Activated naive CD8-positive, alpha-beta T cell treated with anti-CD3 and anti-CD28 coated beads, Interleukin-2, amount 10 ng/mL, durations not matched to agents 7 days and 5 days (primary cell): ENCODE results near the gene BCDIN3D. TPM values are rescaled to one million over a fixed set of nuclear protein-coding genes. Genes with fewer than 3 reads are reported as not detected.

ENCODE experiments used
- ATAC-seq: fragments of 150-1000 bp; cut with Tn5 transposase; one replicate; pipeline ENCODE4 v1.10.0; 2021; ENCODE audit warnings: low read depth, moderate library complexity
- POLR2A ChIA-PET: fragments of 350-600 bp; sonication (Branson Sonifier 250); formaldehyde crosslinking; loops from one replicate; lab custom pipeline; 2021; ENCODE audit warnings: antibody characterized with exemption; lab: Charles Lee
- DNase-seq: peaks from one replicate; pipeline ENCODE4 v3.0.0; 2021
- H3K27ac Mint-ChIP-seq: one replicate; pipeline ENCODE4 v1.8.0; 2022; ENCODE audit warnings: mild to moderate bottlenecking, mixed read lengths
- H3K27me3 Mint-ChIP-seq: one replicate; pipeline ENCODE4 v1.8.0; 2022; ENCODE audit warnings: mild to moderate bottlenecking, moderate library complexity, mixed read lengths
- H3K36me3 Mint-ChIP-seq: one replicate; pipeline ENCODE4 v1.8.0; 2021; ENCODE audit warnings: mild to moderate bottlenecking, mixed read lengths
- H3K4me1 Mint-ChIP-seq: one replicate; pipeline ENCODE4 v1.8.0; 2021; ENCODE audit warnings: mixed read lengths
- H3K4me3 Mint-ChIP-seq: one replicate; pipeline ENCODE4 v1.8.0; 2022; ENCODE audit warnings: mild to moderate bottlenecking, moderate library complexity, mixed read lengths
- H3K9me3 Mint-ChIP-seq: one replicate; pipeline ENCODE4 v1.8.0; 2021; ENCODE audit warnings: mixed read lengths
- total RNA-seq, 2 experiments: library from RNA; stranded (reverse); gene quantifications; one replicate each; pipeline ENCODE4 v1.2.3, GENCODE V29; 2021

Gene BCDIN3D
- total RNA-seq, 2 experiments from 2014 or later = 9.3 to 11.4 TPM

DNA sequence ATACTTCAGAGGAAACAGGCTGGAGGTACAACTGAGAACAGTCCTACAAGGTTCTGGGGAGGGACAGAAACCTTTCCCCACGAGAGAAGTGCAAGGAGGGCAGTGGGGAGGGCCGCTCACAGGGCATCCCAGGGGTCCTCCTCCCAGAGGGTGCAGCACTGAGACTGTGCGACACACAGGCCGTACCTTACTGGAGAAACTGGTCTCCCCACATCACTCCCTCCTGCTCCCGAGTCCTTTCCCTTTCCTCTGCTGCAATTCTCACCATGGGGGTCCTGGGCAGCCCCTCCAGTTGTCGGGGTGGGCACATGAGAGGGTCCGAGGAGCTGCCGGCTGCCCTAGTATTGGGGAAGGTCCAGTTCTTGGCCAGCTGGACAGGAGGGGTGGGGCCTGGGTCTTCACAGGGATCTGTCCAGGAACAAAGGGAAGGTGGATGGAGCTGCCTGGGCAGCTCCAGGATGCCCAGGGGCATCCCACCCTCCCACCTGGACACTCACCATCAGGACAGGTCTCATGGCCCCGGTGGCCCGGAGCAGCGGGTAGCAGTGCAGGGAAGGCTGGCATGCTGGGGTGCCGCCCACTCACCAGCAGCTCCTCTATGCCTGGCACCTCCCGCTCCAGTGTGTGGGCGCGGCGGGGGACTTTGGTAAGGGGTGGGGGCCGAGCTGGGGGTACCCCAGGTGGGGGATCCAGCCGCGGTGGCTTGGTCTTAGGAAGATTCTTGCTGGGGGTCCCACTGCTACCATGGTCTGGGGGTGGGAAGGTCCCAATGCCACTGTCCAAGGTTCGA, 50.5 kb downstream of the BCDIN3D start:
- no peaks in the 10 kb centered on the region for H3K9me3 Mint-ChIP-seq
- DNase-seq (no peak), ATAC-seq (no peak)
- no peak overlapping the region for H3K27ac Mint-ChIP-seq
- H3K4me1 Mint-ChIP-seq = no peaks in the 10 kb centered on the region
- POLR2A ChIA-PET = no interaction called here
- H3K36me3 Mint-ChIP-seq = no peaks in the 10 kb centered on the region
- H3K27me3 Mint-ChIP-seq = no peaks in the 10 kb centered on the region
- H3K4me3 Mint-ChIP-seq = no peak overlapping the region

DNA sequence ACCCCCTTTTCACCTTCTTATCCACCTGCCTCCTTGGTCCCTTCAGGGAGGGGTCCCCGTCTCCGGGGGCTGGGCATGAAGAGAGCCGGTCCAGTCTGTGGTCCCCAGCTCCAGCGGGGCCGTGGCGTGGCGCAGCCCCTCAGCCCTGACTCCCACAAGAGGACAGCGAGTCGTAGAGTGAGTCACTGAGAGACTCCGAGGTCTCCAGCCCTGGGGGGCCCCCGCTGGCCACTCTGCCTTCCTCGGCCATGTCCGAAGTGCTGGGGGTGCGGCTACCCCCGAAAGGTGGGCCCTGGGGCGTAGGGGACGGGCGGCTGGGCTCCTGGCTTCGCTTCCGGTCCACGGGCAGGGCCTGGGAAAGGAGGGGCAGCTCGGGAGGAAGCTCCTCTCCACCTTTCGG, 51.2 kb downstream of the BCDIN3D start:
- Mint-ChIP-seq H3K4me1 (no peaks in the 10 kb centered on the region), H3K27me3 (no peaks in the 10 kb centered on the region), H3K4me3 (no peak overlapping the region), H3K36me3 (no peaks in the 10 kb centered on the region), H3K9me3 (no peaks in the 10 kb centered on the region), H3K27ac (no peak overlapping the region)
- ATAC-seq = no peak
- POLR2A ChIA-PET = no interaction called here
- DNase-seq = no peak

DNA sequence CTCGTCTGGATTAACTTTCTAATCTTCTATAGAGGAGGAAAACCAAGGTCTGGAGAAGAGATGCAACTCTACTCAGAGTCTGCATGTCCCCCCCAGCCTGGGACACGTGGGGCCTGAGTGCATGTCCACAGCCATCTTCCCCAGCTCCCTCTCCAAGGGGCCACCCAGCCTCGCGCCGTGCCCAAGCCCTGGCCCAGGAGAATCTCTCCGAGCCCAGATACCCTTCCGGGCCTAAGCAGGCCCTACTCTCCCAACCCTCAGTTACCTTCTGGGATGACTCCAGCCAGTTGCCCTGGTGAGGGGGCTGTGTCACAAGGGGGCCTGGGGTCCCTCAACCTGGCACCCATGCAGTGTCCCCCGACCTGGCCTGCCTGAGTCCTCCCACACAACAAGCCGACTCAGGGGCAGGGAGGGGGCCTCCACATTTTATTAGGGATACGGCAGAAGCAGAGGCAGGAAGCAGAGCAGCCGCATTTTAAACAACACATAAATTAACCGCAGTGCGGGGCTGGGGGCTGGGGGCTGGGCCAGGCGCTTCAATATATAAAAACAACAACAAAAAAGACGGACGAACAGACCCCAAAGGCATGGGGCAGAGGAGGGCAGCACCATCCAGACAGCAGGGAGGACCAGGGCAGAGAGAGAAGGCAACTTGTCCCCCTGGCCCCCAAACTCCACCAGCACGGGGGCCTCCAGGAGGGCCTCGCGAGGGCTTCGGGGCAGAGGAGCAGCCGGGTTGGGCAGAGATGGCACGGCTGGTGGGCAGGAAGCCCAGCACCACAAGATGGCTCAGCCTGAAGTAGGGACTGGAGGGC, 52.0 kb downstream of the BCDIN3D start:
- Mint-ChIP-seq H3K27ac (no peak overlapping the region), H3K4me3 (no peak overlapping the region), H3K4me1 (no peaks in the 10 kb centered on the region), H3K9me3 (no peaks in the 10 kb centered on the region), H3K27me3 (no peaks in the 10 kb centered on the region), H3K36me3 (no peaks in the 10 kb centered on the region)
- DNase-seq (no peak), ATAC-seq (no peak)
- POLR2A ChIA-PET = no interaction called here

DNA sequence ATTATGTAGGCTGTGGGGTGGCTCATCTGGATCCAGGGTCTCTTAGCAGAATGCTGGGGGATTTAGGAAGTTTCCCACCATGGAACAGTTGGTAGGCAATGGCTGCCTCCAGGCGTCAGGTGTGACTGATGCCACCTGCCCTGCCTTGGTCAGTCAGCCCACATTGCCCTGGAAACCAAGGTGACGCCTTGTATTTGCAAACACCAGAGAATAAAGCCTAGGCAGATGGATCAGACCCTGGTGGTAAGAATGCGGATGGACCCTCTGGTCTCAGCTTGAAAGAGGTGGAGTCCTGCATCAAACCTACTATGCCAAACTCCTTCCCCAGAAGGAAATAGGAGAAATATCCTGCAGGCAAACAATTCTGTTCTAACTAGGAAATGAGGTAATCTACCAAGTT, 52.9 kb downstream of the BCDIN3D start:
- Mint-ChIP-seq H3K4me3 (no peak overlapping the region), H3K27ac (no peak overlapping the region), H3K36me3 (no peaks in the 10 kb centered on the region), H3K27me3 (peaks cover 3% of the 10 kb centered on the region), H3K9me3 (no peaks in the 10 kb centered on the region), H3K4me1 (no peaks in the 10 kb centered on the region)
- DNase-seq (no peak), ATAC-seq (no peak)
- POLR2A ChIA-PET = no interaction called here

DNA sequence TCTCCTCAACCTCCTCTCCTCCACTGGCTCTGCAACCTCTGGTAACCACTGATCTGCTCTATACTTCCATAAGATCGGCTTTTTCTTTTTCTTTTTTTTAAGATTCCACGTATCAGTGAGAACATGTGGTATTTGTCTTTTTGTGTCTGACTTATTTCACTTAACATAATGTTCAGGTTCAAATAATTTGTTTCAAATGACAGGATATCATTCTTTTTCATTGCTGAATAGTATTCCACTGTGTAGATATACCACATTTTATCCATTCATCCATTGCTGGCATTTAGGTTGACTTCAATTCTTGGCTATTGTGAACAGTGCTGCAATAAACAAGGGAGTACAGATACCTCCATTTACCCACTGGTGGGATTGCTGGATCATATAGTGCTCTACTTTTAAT, 55.2 kb downstream of the BCDIN3D start:
- Mint-ChIP-seq H3K9me3 (no peaks in the 10 kb centered on the region), H3K4me1 (no peaks in the 10 kb centered on the region), H3K27me3 (peaks cover 20% of the 10 kb centered on the region), H3K36me3 (no peaks in the 10 kb centered on the region), H3K27ac (no peak overlapping the region), H3K4me3 (no peak overlapping the region)
- POLR2A ChIA-PET = no interaction called here
- DNase-seq = no peak
- ATAC-seq = no peak

Other genes with a start within 250 kb of the BCDIN3D start
- gene FAM186B, start 237.5 kb downstream of the BCDIN3D start, total RNA-seq = under 1 TPM; 0.11 to 0.20 TPM
- 10 to 100 TPM; 16.5 to 18.0 TPM for gene PRPF40B, start 219.5 kb downstream of the BCDIN3D start, total RNA-seq
- gene FMNL3, start 135.7 kb downstream of the BCDIN3D start, total RNA-seq = 10 to 100 TPM; 43.5 to 43.8 TPM
- gene TMBIM6, start 101.5 kb downstream of the BCDIN3D start, total RNA-seq = 100 to 1,000 TPM; 426 to 431 TPM
- gene NCKAP5L, start 14.7 kb downstream of the BCDIN3D start, total RNA-seq = 10 to 100 TPM; 10.3 to 11.0 TPM
- gene FAIM2, start 60.8 kb upstream of the BCDIN3D start, total RNA-seq = under 1 TPM in 1 of 2 experiments, not detected in 1; 0.22 TPM
- not detected for gene AQP2, start 107.6 kb upstream of the BCDIN3D start, total RNA-seq
- not detected for gene AQP5, start 118.8 kb upstream of the BCDIN3D start, total RNA-seq
- gene AQP6, start 129.8 kb upstream of the BCDIN3D start, total RNA-seq = not detected
- gene RACGAP1, start 182.4 kb upstream of the BCDIN3D start, total RNA-seq = 100 to 1,000 TPM; 132 to 135 TPM
- 10 to 100 TPM; 31.3 to 33.3 TPM for gene ASIC1, start 214.5 kb upstream of the BCDIN3D start, total RNA-seq
- 10 to 100 TPM; 57.2 to 68.1 TPM for gene SMARCD1, start 242.2 kb upstream of the BCDIN3D start, total RNA-seq